GM19351 (cell line): Measurements from ENCODE around the gene CYFIP1.
"Not testable (repeated sequence)": the region's sequence is repeated elsewhere in the genome, so short reads cannot be mapped to it uniquely, and the experiment has no call there.

Experiments
- ATAC-seq: cut with Tn5 transposase; IDR thresholded peaks from one replicate; pipeline ENCODE4 v1.9.1; 2021; ENCODE audit warnings: mild to moderate bottlenecking, moderate library complexity; ENCODE audit not compliant: unreplicated experiment

Gene CYFIP1

GRCh38 chr15:22980189-22981050 is at the start of gene CYFIP1:
TSS of gene CYFIP1 (minus strand) at chr15:22980368. CDS start at chr15:22947285, 33,083 bp downstream.
- ATAC-seq: peak; percentile 57

- ATAC-seq: no peak
Observed at GRCh38 chr15:23026218-23026617, 46.0 kb upstream of the CYFIP1 start.

- ATAC-seq: no peak
Observed at GRCh38 chr15:23022156-23022555, 42.0 kb upstream of the CYFIP1 start.

GRCh38 chr15:23014394-23015000 is 34.3 kb upstream of the CYFIP1 start:
- no peak for ATAC-seq

- no peak for ATAC-seq
Observed at GRCh38 chr15:23013681-23014080, 33.5 kb upstream of the CYFIP1 start.

GRCh38 chr15:23012616-23013015 is 32.4 kb upstream of the CYFIP1 start:
- ATAC-seq: not testable (repeated sequence)

- ATAC-seq: no peak
Observed at GRCh38 chr15:23003736-23004135, 23.6 kb upstream of the CYFIP1 start.

GRCh38 chr15:23002920-23003319 is 22.8 kb upstream of the CYFIP1 start:
- no peak for ATAC-seq

GRCh38 chr15:22995795-22996194 is 15.6 kb upstream of the CYFIP1 start:
- no peak for ATAC-seq

GRCh38 chr15:22992024-22992326 is 11.8 kb upstream of the CYFIP1 start:
- ATAC-seq: no peak

- no peak for ATAC-seq
Observed at GRCh38 chr15:22989576-22990477, 9.7 kb upstream of the CYFIP1 start.

GRCh38 chr15:22988811-22989210 is 8.6 kb upstream of the CYFIP1 start:
- ATAC-seq: no peak

GRCh38 chr15:22981931-22982330 is 1.8 kb upstream of the CYFIP1 start:
- ATAC-seq: not testable (repeated sequence)

- no peak for ATAC-seq
Observed at GRCh38 chr15:22981051-22981840, 1.1 kb upstream of the CYFIP1 start.

GRCh38 chr15:22979238-22980188 is 655 bp downstream of the CYFIP1 start:
- ATAC-seq: peak; percentile 57

GRCh38 chr15:22978691-22979237 is 1.4 kb downstream of the CYFIP1 start:
- peak; percentile 20 for ATAC-seq

GRCh38 chr15:22974745-22975144 is 5.4 kb downstream of the CYFIP1 start:
- ATAC-seq: no peak

GRCh38 chr15:22973987-22974386 is 6.2 kb downstream of the CYFIP1 start:
- no peak for ATAC-seq

- peak; percentile 50 for ATAC-seq
Observed at GRCh38 chr15:22973286-22973685, 6.9 kb downstream of the CYFIP1 start.
